IMR-90 (cell line): ENCODE data around the gene TBC1D8. TPM values are rescaled to one million over a fixed set of nuclear protein-coding genes. Genes with fewer than 3 reads are reported as not detected.

Experiments
- ATAC-seq: fragments of 200-7000 bp; cut with Tn5 transposase; 2 replicates; pipeline ENCODE4 v1.9.1; 2020; ENCODE audit warnings: low read depth, mild to moderate bottlenecking, moderate library complexity
- BruUV-seq: library from RNA; stranded (reverse); fragments of 400-500 nt; replicated peaks from 2 replicates; lab custom pipeline; 2021; lab: Mats Ljungman, UMichigan
- CTCF ChIA-PET: fragments of 300-600 bp; formaldehyde crosslinking; extraction: SDS; loops from one replicate; lab custom pipeline; 2021; ENCODE audit warnings: antibody characterized with exemption; lab: Yijun Ruan, JAX
- POLR2A ChIA-PET: fragments of 300-600 bp; sonication (Branson Sonifier 250); formaldehyde crosslinking; loops from one replicate; lab custom pipeline; 2022; ENCODE audit warnings: antibody characterized with exemption; ENCODE audit not compliant: unreplicated experiment; lab: Charles Lee
- DNase-seq: peaks from one replicate; pipeline ENCODE4 v3.0.0; 2013
- H2AFZ ChIP-seq: replicated peaks from 2 replicates; pipeline ENCODE3; 2013; ENCODE audit warnings: low read length, mild to moderate bottlenecking; ENCODE audit not compliant: poor library complexity
- H2AK5ac ChIP-seq: 2 replicates; pipeline ENCODE4 v1.6.1; 2013; ENCODE audit warnings: low read depth, low read length, inconsistent platforms
- H2AK9ac ChIP-seq: replicated peaks from 2 replicates; pipeline ENCODE3; 2013; ENCODE audit warnings: mild to moderate bottlenecking, low read depth, low read length, moderate library complexity; ENCODE audit not compliant: poor library complexity
- H2BK120ac ChIP-seq: 2 replicates; pipeline ENCODE4 v1.6.1; 2013; ENCODE audit warnings: low read depth, low read length, inconsistent platforms
- H2BK15ac ChIP-seq: 3 replicates; pipeline ENCODE4 v1.6.1; 2013; ENCODE audit warnings: low read depth, low read length, inconsistent platforms
- H2BK20ac ChIP-seq: 2 replicates; pipeline ENCODE4 v1.6.1; 2013; ENCODE audit warnings: low read depth, mild to moderate bottlenecking, inconsistent platforms, low read length, moderate library complexity
- H2BK5ac ChIP-seq: 2 replicates; pipeline ENCODE4 v1.6.1; 2013; ENCODE audit warnings: mild to moderate bottlenecking, low read depth, low read length, inconsistent platforms; ENCODE audit not compliant: poor library complexity, severe bottlenecking
- H3K14ac ChIP-seq: replicated peaks from 2 replicates; pipeline ENCODE4 v1.6.1; 2013; ENCODE audit warnings: low read depth, low read length, inconsistent platforms
- H3K18ac ChIP-seq: 2 replicates; pipeline ENCODE4 v1.6.1; 2013; ENCODE audit warnings: low read depth, low read length, control low read depth
- H3K23ac ChIP-seq: 2 replicates; pipeline ENCODE4 v1.6.1; 2013; ENCODE audit warnings: low read depth, low read length, inconsistent platforms
- H3K27ac ChIP-seq: 2 replicates; pipeline ENCODE4 v1.5.1; 2013; ENCODE audit warnings: mild to moderate bottlenecking, control low read depth, low read length; ENCODE audit not compliant: insufficient read depth
- H3K27me3 ChIP-seq: 2 replicates; pipeline ENCODE4 v1.6.1; 2013; ENCODE audit warnings: low read length; ENCODE audit not compliant: control insufficient read depth, insufficient read depth
- H3K36me3 ChIP-seq: 2 replicates; pipeline ENCODE4 v1.6.1; 2013; ENCODE audit warnings: low read length, mixed read lengths; ENCODE audit not compliant: control insufficient read depth, insufficient read depth
- H3K4ac ChIP-seq: 2 replicates; pipeline ENCODE4 v1.6.1; 2013; ENCODE audit warnings: low read depth, low read length, inconsistent platforms
- H3K4me1 ChIP-seq: 2 replicates; pipeline ENCODE4 v1.6.1; 2013; ENCODE audit warnings: low read length, mixed read lengths; ENCODE audit not compliant: control insufficient read depth, insufficient read depth
- H3K4me2 ChIP-seq: 2 replicates; pipeline ENCODE4 v1.6.1; 2013; ENCODE audit warnings: low read depth, mild to moderate bottlenecking, control low read depth, low read length, moderate library complexity
- H3K4me3 ChIP-seq: 2 replicates; pipeline ENCODE4 v1.5.1; 2013; ENCODE audit warnings: low read depth, mild to moderate bottlenecking, control low read depth, low read length, moderate library complexity; ENCODE audit not compliant: insufficient read depth
- H3K56ac ChIP-seq: 2 replicates; pipeline ENCODE4 v1.6.1; 2013; ENCODE audit warnings: low read length, inconsistent platforms; ENCODE audit not compliant: insufficient read depth; ENCODE audit errors: extremely low read depth
- H3K79me1 ChIP-seq, 2 experiments: 2 replicates each; pipeline ENCODE4 v1.6.1; 2013; ENCODE audit warnings: low read length in 2 of 2, inconsistent platforms in 1 of 2, low read depth in 1 of 2
- H3K9ac ChIP-seq: 2 replicates; pipeline ENCODE4 v1.6.1; 2013; ENCODE audit warnings: low read depth, low read length, control low read depth
- H3K9me1 ChIP-seq: 2 replicates; pipeline ENCODE4 v1.6.1; 2013; ENCODE audit warnings: low read length, inconsistent platforms; ENCODE audit not compliant: insufficient read depth
- H3K9me3 ChIP-seq: 2 replicates; pipeline ENCODE4 v1.6.1; 2013; ENCODE audit warnings: low read length; ENCODE audit not compliant: control insufficient read depth, insufficient read depth
- H4K20me1 ChIP-seq: 2 replicates; pipeline ENCODE4 v1.6.1; 2013; ENCODE audit warnings: low read length, inconsistent platforms; ENCODE audit not compliant: insufficient read depth
- H4K5ac ChIP-seq: 2 replicates; pipeline ENCODE4 v1.6.1; 2013; ENCODE audit warnings: mild to moderate bottlenecking, low read depth, low read length, control low read depth
- H4K8ac ChIP-seq, 2 experiments: 2 replicates each; pipeline ENCODE4 v1.6.1; 2013; ENCODE audit warnings: low read depth in 2 of 2, low read length in 2 of 2, control low read depth in 1 of 2, inconsistent platforms in 1 of 2
- H4K91ac ChIP-seq: 2 replicates; pipeline ENCODE4 v1.6.1; 2013; ENCODE audit warnings: low read depth, low read length, inconsistent platforms; ENCODE audit not compliant: insufficient read depth
- BHLHE40 ChIP-seq: fragments of 150-350 bp; IDR thresholded peaks from 2 replicates; pipeline ENCODE4 v1.6.1; 2016; ENCODE audit warnings: mild to moderate bottlenecking, low read depth, low read length
- CEBPB ChIP-seq: IDR thresholded peaks from 2 replicates; pipeline ENCODE4 v1.6.1; 2012; ENCODE audit warnings: low read depth, low read length, improper control_type of control experiment
- CHD1 ChIP-seq: IDR thresholded peaks from 2 replicates; pipeline ENCODE4 v1.6.1; 2012; ENCODE audit warnings: low read depth, low read length, improper control_type of control experiment
- CTCF ChIP-seq: conservative IDR thresholded peaks from 2 replicates; pipeline ENCODE4 v1.5.1; 2012; ENCODE audit warnings: mild to moderate bottlenecking, low read depth, low read length, improper control_type of control experiment
- ELK1 ChIP-seq: fragments of 150-350 bp; IDR thresholded peaks from 2 replicates; pipeline ENCODE4 v1.6.1; 2016; ENCODE audit warnings: low read depth, mild to moderate bottlenecking, low read length, moderate library complexity, borderline replicate concordance
- FOS ChIP-seq: fragments of 150-350 bp; IDR thresholded peaks from 2 replicates; pipeline ENCODE4 v1.6.1; 2016; ENCODE audit warnings: low read depth, low read length
- MAFK ChIP-seq: IDR thresholded peaks from 2 replicates; pipeline ENCODE4 v1.6.1; 2012; ENCODE audit warnings: low read depth, low read length, improper control_type of control experiment
- MAZ ChIP-seq: IDR thresholded peaks from 2 replicates; pipeline ENCODE4 v1.6.1; 2012; ENCODE audit warnings: low read depth, mild to moderate bottlenecking, low read length, improper control_type of control experiment, moderate library complexity, borderline replicate concordance
- MXI1 ChIP-seq: IDR thresholded peaks from 2 replicates; pipeline ENCODE4 v1.6.1; 2012; ENCODE audit warnings: low read depth, mild to moderate bottlenecking, low read length, moderate library complexity, borderline replicate concordance
- NFE2L2 ChIP-seq: fragments of 150-350 bp; IDR thresholded peaks from 2 replicates; pipeline ENCODE4 v1.6.1; 2016; ENCODE audit warnings: low read depth, mild to moderate bottlenecking, low read length
- POLR2A ChIP-seq: IDR thresholded peaks from 2 replicates; pipeline ENCODE4 v1.6.1; 2012; ENCODE audit warnings: mild to moderate bottlenecking, low read depth, low read length
- RAD21 ChIP-seq: IDR thresholded peaks from 2 replicates; pipeline ENCODE4 v1.6.1; 2012; ENCODE audit warnings: low read length, improper control_type of control experiment
- RCOR1 ChIP-seq: IDR thresholded peaks from 2 replicates; pipeline ENCODE4 v1.6.1; 2012; ENCODE audit warnings: mild to moderate bottlenecking, low read length, improper control_type of control experiment; ENCODE audit not compliant: insufficient replicate concordance
- RFX5 ChIP-seq: IDR thresholded peaks from 2 replicates; pipeline ENCODE4 v1.8.0; 2012; ENCODE audit warnings: low read depth, mild to moderate bottlenecking, low read length, moderate library complexity
- SMC3 ChIP-seq: fragments of 150-350 bp; IDR thresholded peaks from 2 replicates; pipeline ENCODE4 v1.6.1; 2016; ENCODE audit warnings: low read depth, mild to moderate bottlenecking, antibody characterized with exemption, low read length, moderate library complexity
- WGBS, 2 experiments: methylation state at CpG; one replicate each; pipeline versions ENCODE4 v1.1.5 to v1.1.7; 2013; ENCODE audit warnings: missing lambda C conversion rate in 2 of 2; ENCODE audit not compliant: insufficient read length in 1 of 2; ENCODE audit errors: extremely low coverage in 2 of 2; 5-methylcytosine and 5-hydroxymethylcytosine counted together
- dilution Hi-C: fragments of 300-500 bp; cut with HindIII; formaldehyde crosslinking; loops from one replicate; pipeline ENCODE4 v1.14.3; 2018; ENCODE audit warnings: low sequenced_read_pairs; ENCODE audit not compliant: unreplicated experiment
- in situ Hi-C: fragments of 300-500 bp; cut with MboI; formaldehyde crosslinking; loops from 3 replicates; pipeline ENCODE4 v1.14.3; 2019; ENCODE audit warnings: low sequenced_read_pairs, inconsistent platforms, mixed read lengths
- intact Hi-C: fragments of 100-400 bp; cut with micrococcal nuclease; formaldehyde crosslinking; loops from 2 replicates; pipeline ENCODE4 v1.10.0; 2022
- polyA plus RNA-seq, 3 experiments: library from polyadenylated mRNA; depleted of rRNA; stranded (reverse); fragments of >200 nt; gene quantifications; 2 replicates each; pipeline ENCODE4 v1.2.3, GENCODE V29; 2012; ENCODE audit warnings: low replicate concordance in 1 of 3
- total RNA-seq: library from RNA; depleted of rRNA; stranded (reverse); fragments of >200 nt; gene quantifications from 2 replicates; pipeline ENCODE4 v1.2.3, GENCODE V29; 2012
- TF ChIP-seq, protein P1 (sequence below): fragments of 150-350 bp; IDR thresholded peaks from 2 replicates; pipeline ENCODE4 v1.6.1; 2017; ENCODE audit warnings: mild to moderate bottlenecking, antibody characterized with exemption, low read length, low read depth

The TBC1D8 gene
- total and polyA plus RNA-seq, 2 of the 4 experiments (the other 2 are of a cell fraction), result 1.3 to 1.5 TPM

- Histone ChIP-seq H3K4me1 (peaks cover 4% of the 10 kb centered on the region; the same call in 1 of the 2 replicates), H2BK15ac (no peak overlapping the region), H2AK9ac (no peak overlapping the region), H2AFZ (no peak overlapping the region), H3K4me2 (no peak overlapping the region), H3K56ac (no peak overlapping the region), H3K14ac (no peak overlapping the region), H3K18ac (no peak overlapping the region), H3K23ac (no peak overlapping the region), H2BK5ac (no peak overlapping the region), H3K4ac (no peak overlapping the region), H3K27ac (no peak overlapping the region), H3K9me3 (no peaks in the 10 kb centered on the region), H4K8ac (no peak overlapping the region), H4K5ac (no peak overlapping the region), H3K9ac (no peak overlapping the region), H2BK120ac (no peak overlapping the region), H4K91ac (no peak overlapping the region), H4K20me1 (no peaks in the 10 kb centered on the region; the same call in 1 of the 2 replicates), H3K9me1 (peaks cover 4% of the 10 kb centered on the region; the same call in 1 of the 2 replicates), H3K79me1 (no peaks in the 10 kb centered on the region), H3K36me3 (peaks cover 11% of the 10 kb centered on the region), H3K27me3 (no peaks in the 10 kb centered on the region), H2AK5ac (no peak overlapping the region), H3K4me3 (no peak overlapping the region), H2BK20ac (no peak overlapping the region)
- ChIA-PET POLR2A (no interaction called here), CTCF (interaction anchor here (0.6 kb wide), 1 partner anchor 202 kb away, joined by 3 read pairs; no protein-coding TSS in a partner anchor)
- intact Hi-C loops, result loop anchor here (10.0 kb wide), 1 partner anchor 558 kb away; no protein-coding TSS in a partner anchor
- no peak for DNase-seq
- TF ChIP-seq CTCF, result no peak
- TF ChIP-seq POLR2A, result no peak
- no peak for TF ChIP-seq RFX5
- TF ChIP-seq MAZ, result no peak
- TF ChIP-seq NFE2L2, result no peak
- no peak for TF ChIP-seq ELK1
- TF ChIP-seq BHLHE40, result no peak
- no peak for TF ChIP-seq MAFK
- TF ChIP-seq FOS, result no peak
- no peak for TF ChIP-seq SMC3
- no peak for TF ChIP-seq RAD21
- no peak for TF ChIP-seq CEBPB
- no peak for TF ChIP-seq RCOR1
- TF ChIP-seq CHD1, result no peak
- TF ChIP-seq, protein P1, sequence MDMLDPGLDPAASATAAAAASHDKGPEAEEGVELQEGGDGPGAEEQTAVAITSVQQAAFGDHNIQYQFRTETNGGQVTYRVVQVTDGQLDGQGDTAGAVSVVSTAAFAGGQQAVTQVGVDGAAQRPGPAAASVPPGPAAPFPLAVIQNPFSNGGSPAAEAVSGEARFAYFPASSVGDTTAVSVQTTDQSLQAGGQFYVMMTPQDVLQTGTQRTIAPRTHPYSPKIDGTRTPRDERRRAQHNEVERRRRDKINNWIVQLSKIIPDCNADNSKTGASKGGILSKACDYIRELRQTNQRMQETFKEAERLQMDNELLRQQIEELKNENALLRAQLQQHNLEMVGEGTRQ, result no peak
- TF ChIP-seq MXI1, result no peak
- BruUV-seq, result no TSS peak
- WGBS, 2 experiments, result 40% methylated on average over 1 of the region's 8 CpGs; no CpG with 5 or more reads in 1 of the 2 experiments
- ATAC-seq, result no peak
- dilution Hi-C loops, result no loop called here
- in situ Hi-C loops, result no loop called here
Measured at GRCh38 chr2:100982431-100982861, 168.7 kb downstream of the TBC1D8 start.
